ENCODE results near the gene LYZL6. TPM values are rescaled to one million over a fixed set of nuclear protein-coding genes. Genes with fewer than 3 reads are reported as not detected.

LYZL6 gene
- not detected in 2 replicates for polyA plus RNA-seq (2013)

- H3K23ac ChIP-seq (ENCODE audit: low read length), result no peak within 1 kb of the TSS
- H3K9ac ChIP-seq (ENCODE audit: low read length), result no peak within 1 kb of the TSS
- no peak within 1 kb of the TSS for H3K18ac ChIP-seq (ENCODE audit: low read length)
- WGBS (ENCODE audit: extremely low coverage, insufficient coverage, insufficient read length), result no CpG with 5 or more reads among the region's 2 CpGs
- no peaks in the 10 kb centered on the region for H3K36me3 ChIP-seq (ENCODE audit: control insufficient read depth in 1 of 2, insufficient read depth in 2 of 2, low read length in 2 of 2)
- no peaks in the 10 kb centered on the region for H3K79me1 ChIP-seq (ENCODE audit: low read length)
- no peak within 1 kb of the TSS for H2BK120ac ChIP-seq (ENCODE audit: insufficient read depth, low read length, poor library complexity)
- H2AFZ ChIP-seq (ENCODE audit: insufficient read depth, low read length, poor library complexity), result no peak within 1 kb of the TSS
- no peak within 1 kb of the TSS for H2BK5ac ChIP-seq (ENCODE audit: low read depth, low read length, poor library complexity)
- no peak within 1 kb of the TSS for H3K14ac ChIP-seq (ENCODE audit: low read length)
- no peak for DNase-seq
- no peaks in the 10 kb centered on the region for H3K4me1 ChIP-seq (ENCODE audit: control insufficient read depth in 1 of 2, insufficient read depth in 2 of 2, low read length in 2 of 2)
- no peak within 1 kb of the TSS for H4K91ac ChIP-seq (ENCODE audit: low read depth, low read length)
- H4K12ac ChIP-seq (ENCODE audit: low read depth, low read length), result no peak within 1 kb of the TSS
- H2AK5ac ChIP-seq (ENCODE audit: low read length), result no peak within 1 kb of the TSS
- no peak within 1 kb of the TSS for H4K8ac ChIP-seq (ENCODE audit: low read depth, low read length)
- H3K4me2 ChIP-seq (ENCODE audit: low read length), result no peak within 1 kb of the TSS
- no peak within 1 kb of the TSS for H3K4me3 ChIP-seq (ENCODE audit: low read depth, low read length)
- no peaks in the 10 kb centered on the region for H3K79me2 ChIP-seq (ENCODE audit: control insufficient read depth, insufficient read depth, low read length, poor library complexity)
- no peaks in the 10 kb centered on the region for H3K9me3 ChIP-seq (ENCODE audit: insufficient read depth, low read depth, low read length)
- H3K27me3 ChIP-seq (ENCODE audit: insufficient read depth, low read length), result no peaks in the 10 kb centered on the region
- H2BK12ac ChIP-seq (ENCODE audit: low read length), result no peak within 1 kb of the TSS
- H3K4ac ChIP-seq (ENCODE audit: low read depth, low read length), result no peak within 1 kb of the TSS
- H3K27ac ChIP-seq (ENCODE audit: low read depth, low read length), result no peak within 1 kb of the TSS
These were observed at the start of gene LYZL6 for GRCh38 chr17:35943537-35943936. LYZL6 (minus strand) TSS chr17:35943713; CDS start chr17:35939356, 4,357 bp downstream.

GRCh38 chr17:35991075-35991474 is 47.6 kb upstream of the LYZL6 start:
- Histone ChIP-seq H3K23ac (ENCODE audit: low read length) (no peak overlapping the region), H2BK120ac (ENCODE audit: insufficient read depth, low read length, poor library complexity) (no peak overlapping the region), H2BK5ac (ENCODE audit: low read depth, low read length, poor library complexity) (no peak overlapping the region), H3K27me3 (ENCODE audit: insufficient read depth, low read length) (no peaks in the 10 kb centered on the region), H3K9me3 (ENCODE audit: insufficient read depth, low read depth, low read length) (no peaks in the 10 kb centered on the region), H4K91ac (ENCODE audit: low read depth, low read length) (no peak overlapping the region), H4K8ac (ENCODE audit: low read depth, low read length) (no peak overlapping the region), H3K4me2 (ENCODE audit: low read length) (no peak overlapping the region), H3K9ac (ENCODE audit: low read length) (no peak overlapping the region), H2BK12ac (ENCODE audit: low read length) (no peak overlapping the region), H2AFZ (ENCODE audit: insufficient read depth, low read length, poor library complexity) (no peak overlapping the region), H3K79me2 (ENCODE audit: control insufficient read depth, insufficient read depth, low read length, poor library complexity) (no peaks in the 10 kb centered on the region), H3K18ac (ENCODE audit: low read length) (no peak overlapping the region), H4K12ac (ENCODE audit: low read depth, low read length) (no peak overlapping the region), H3K4me1 (ENCODE audit: control insufficient read depth in 1 of 2, insufficient read depth in 2 of 2, low read length in 2 of 2) (no peaks in the 10 kb centered on the region), H3K27ac (ENCODE audit: low read depth, low read length) (no peak overlapping the region), H3K79me1 (ENCODE audit: low read length) (no peaks in the 10 kb centered on the region), H3K4me3 (ENCODE audit: low read depth, low read length) (no peak overlapping the region), H2AK5ac (ENCODE audit: low read length) (no peak overlapping the region), H3K14ac (ENCODE audit: low read length) (no peak overlapping the region), H3K4ac (ENCODE audit: low read depth, low read length) (no peak overlapping the region), H3K36me3 (ENCODE audit: control insufficient read depth in 1 of 2, insufficient read depth in 2 of 2, low read length in 2 of 2) (no peaks in the 10 kb centered on the region)
- no peak for DNase-seq
- no CpG with 5 or more reads among the region's 2 CpGs for WGBS (ENCODE audit: extremely low coverage, insufficient coverage, insufficient read length)

- Histone ChIP-seq H3K27me3 (ENCODE audit: insufficient read depth, low read length) (no peaks in the 10 kb centered on the region), H3K23ac (ENCODE audit: low read length) (no peak overlapping the region), H4K91ac (ENCODE audit: low read depth, low read length) (no peak overlapping the region), H3K79me2 (ENCODE audit: control insufficient read depth, insufficient read depth, low read length, poor library complexity) (no peaks in the 10 kb centered on the region), H2BK12ac (ENCODE audit: low read length) (no peak overlapping the region), H3K79me1 (ENCODE audit: low read length) (no peaks in the 10 kb centered on the region), H3K4me2 (ENCODE audit: low read length) (no peak overlapping the region), H2BK5ac (ENCODE audit: low read depth, low read length, poor library complexity) (no peak overlapping the region), H2BK120ac (ENCODE audit: insufficient read depth, low read length, poor library complexity) (no peak overlapping the region), H3K14ac (ENCODE audit: low read length) (no peak overlapping the region), H3K27ac (ENCODE audit: low read depth, low read length) (no peak overlapping the region), H2AK5ac (ENCODE audit: low read length) (no peak overlapping the region), H3K18ac (ENCODE audit: low read length) (no peak overlapping the region), H3K4me3 (ENCODE audit: low read depth, low read length) (no peak overlapping the region), H3K4ac (ENCODE audit: low read depth, low read length) (no peak overlapping the region), H4K12ac (ENCODE audit: low read depth, low read length) (no peak overlapping the region), H2AFZ (ENCODE audit: insufficient read depth, low read length, poor library complexity) (no peak overlapping the region), H3K36me3 (ENCODE audit: control insufficient read depth in 1 of 2, insufficient read depth in 2 of 2, low read length in 2 of 2) (no peaks in the 10 kb centered on the region), H4K8ac (ENCODE audit: low read depth, low read length) (no peak overlapping the region), H3K4me1 (ENCODE audit: control insufficient read depth in 1 of 2, insufficient read depth in 2 of 2, low read length in 2 of 2) (no peaks in the 10 kb centered on the region), H3K9ac (ENCODE audit: low read length) (no peak overlapping the region), H3K9me3 (ENCODE audit: insufficient read depth, low read depth, low read length) (peaks cover 2% of the 10 kb centered on the region)
- DNase-seq, result no peak
These were observed 44.7 kb upstream of the LYZL6 start for GRCh38 chr17:35988164-35988563.

- Histone ChIP-seq H4K91ac (ENCODE audit: low read depth, low read length) (no peak within 1 kb of the TSS), H2BK12ac (ENCODE audit: low read length) (no peak within 1 kb of the TSS), H3K9ac (ENCODE audit: low read length) (no peak within 1 kb of the TSS), H3K27me3 (ENCODE audit: insufficient read depth, low read length) (no peaks in the 10 kb centered on the region), H3K4me3 (ENCODE audit: low read depth, low read length) (no peak within 1 kb of the TSS), H3K79me1 (ENCODE audit: low read length) (no peaks in the 10 kb centered on the region), H3K23ac (ENCODE audit: low read length) (no peak within 1 kb of the TSS), H3K9me3 (ENCODE audit: insufficient read depth, low read depth, low read length) (peaks cover 2% of the 10 kb centered on the region), H3K79me2 (ENCODE audit: control insufficient read depth, insufficient read depth, low read length, poor library complexity) (no peaks in the 10 kb centered on the region), H3K36me3 (ENCODE audit: control insufficient read depth in 1 of 2, insufficient read depth in 2 of 2, low read length in 2 of 2) (no peaks in the 10 kb centered on the region), H2AFZ (ENCODE audit: insufficient read depth, low read length, poor library complexity) (no peak within 1 kb of the TSS), H3K4ac (ENCODE audit: low read depth, low read length) (no peak within 1 kb of the TSS), H2BK120ac (ENCODE audit: insufficient read depth, low read length, poor library complexity) (no peak within 1 kb of the TSS), H3K14ac (ENCODE audit: low read length) (no peak within 1 kb of the TSS), H3K18ac (ENCODE audit: low read length) (no peak within 1 kb of the TSS), H4K12ac (ENCODE audit: low read depth, low read length) (no peak within 1 kb of the TSS), H4K8ac (ENCODE audit: low read depth, low read length) (no peak within 1 kb of the TSS), H3K27ac (ENCODE audit: low read depth, low read length) (no peak within 1 kb of the TSS), H3K4me1 (ENCODE audit: control insufficient read depth in 1 of 2, insufficient read depth in 2 of 2, low read length in 2 of 2) (no peaks in the 10 kb centered on the region), H2BK5ac (ENCODE audit: low read depth, low read length, poor library complexity) (no peak within 1 kb of the TSS), H2AK5ac (ENCODE audit: low read length) (no peak within 1 kb of the TSS), H3K4me2 (ENCODE audit: low read length) (no peak within 1 kb of the TSS)
- DNase-seq, result no peak
- WGBS (ENCODE audit: extremely low coverage, insufficient coverage, insufficient read length), result no CpG with 5 or more reads among the region's 1 CpG
These were observed 43.1 kb upstream of the LYZL6 start, which contains the start of gene CCL14 for GRCh38 chr17:35986643-35987042. CCL14 (minus strand) TSS chr17:35986729; CDS start chr17:35986649, 80 bp downstream.

All from trophoblast cell (in vitro differentiated cells and primary cell).